H9 (cell line): ENCODE measurements around the gene PSPN. TPM values are rescaled to one million over a fixed set of nuclear protein-coding genes. Genes with fewer than 3 reads are reported as not detected.

Source experiments
- DNase-seq: peaks from one replicate; pipeline ENCODE4 v3.0.0-alpha.2; 2017
- H2AFZ ChIP-seq: one replicate; pipeline ENCODE4 v1.6.1; 2013; ENCODE audit warnings: mild to moderate bottlenecking, low read length, control low read depth, moderate library complexity
- H2AK5ac ChIP-seq: 2 replicates; pipeline ENCODE4 v1.6.1; 2013; ENCODE audit warnings: low read length, control low read depth, mixed read lengths; ENCODE audit not compliant: insufficient read length
- H2BK120ac ChIP-seq: one replicate; pipeline ENCODE4 v1.6.1; 2013; ENCODE audit warnings: low read depth, mild to moderate bottlenecking, low read length, control low read depth, inconsistent platforms; ENCODE audit not compliant: poor library complexity, severe bottlenecking
- H2BK12ac ChIP-seq: 2 replicates; pipeline ENCODE4 v1.6.1; 2013; ENCODE audit warnings: low read length, control low read depth, mixed read lengths, low read depth; ENCODE audit not compliant: insufficient read length
- H2BK15ac ChIP-seq: 2 replicates; pipeline ENCODE4 v1.6.1; 2013; ENCODE audit warnings: low read depth, low read length, control low read depth
- H2BK20ac ChIP-seq: one replicate; pipeline ENCODE4 v1.6.1; 2013; ENCODE audit warnings: low read depth, mild to moderate bottlenecking, low read length, control low read depth, inconsistent platforms; ENCODE audit not compliant: poor library complexity, severe bottlenecking
- H2BK5ac ChIP-seq: 2 replicates; pipeline ENCODE4 v1.6.1; 2013; ENCODE audit warnings: low read length, control low read depth, mixed read lengths; ENCODE audit not compliant: insufficient read length
- H3K14ac ChIP-seq: 2 replicates; pipeline ENCODE4 v1.6.1; 2013; ENCODE audit warnings: low read length, control low read depth; ENCODE audit not compliant: insufficient read depth
- H3K18ac ChIP-seq: 2 replicates; pipeline ENCODE4 v1.6.1; 2013; ENCODE audit warnings: low read depth, mild to moderate bottlenecking, mixed read lengths, low read length, control low read depth; ENCODE audit not compliant: insufficient read length
- H3K23ac ChIP-seq: 2 replicates; pipeline ENCODE4 v1.6.1; 2013; ENCODE audit warnings: low read length, control low read depth, mixed read lengths, low read depth; ENCODE audit not compliant: insufficient read length
- H3K23me2 ChIP-seq: 2 replicates; pipeline ENCODE4 v1.6.1; 2013; ENCODE audit warnings: low read depth, mild to moderate bottlenecking, mixed read lengths, low read length, control low read depth; ENCODE audit not compliant: insufficient read length, poor library complexity, severe bottlenecking
- H3K27ac ChIP-seq: 2 replicates; pipeline ENCODE4 v1.5.1; 2013; ENCODE audit warnings: low read length, control low read depth, mixed read lengths, low read depth; ENCODE audit not compliant: insufficient read length
- H3K27me3 ChIP-seq: 2 replicates; pipeline ENCODE4 v1.6.1; 2013; ENCODE audit warnings: low read length, control low read depth, inconsistent platforms; ENCODE audit not compliant: insufficient read depth
- H3K4ac ChIP-seq: 2 replicates; pipeline ENCODE4 v1.6.1; 2013; ENCODE audit warnings: low read depth, mild to moderate bottlenecking, control low read depth, inconsistent platforms, low read length, moderate library complexity
- H3K4me1 ChIP-seq: 2 replicates; pipeline ENCODE4 v1.6.1; 2013; ENCODE audit warnings: low read length, control low read depth, inconsistent platforms; ENCODE audit not compliant: insufficient read depth
- H3K4me2 ChIP-seq: 2 replicates; pipeline ENCODE4 v1.6.1; 2013; ENCODE audit warnings: low read length, control low read depth, mixed read lengths; ENCODE audit not compliant: insufficient read length, insufficient read depth
- H3K56ac ChIP-seq: 2 replicates; pipeline ENCODE4 v1.6.1; 2013; ENCODE audit warnings: low read depth, mild to moderate bottlenecking, mixed read lengths, low read length, control low read depth; ENCODE audit not compliant: insufficient read length
- H3K79me1 ChIP-seq: 2 replicates; pipeline ENCODE4 v1.6.1; 2013; ENCODE audit warnings: low read depth, mild to moderate bottlenecking, moderate library complexity, low read length, control low read depth, inconsistent platforms; ENCODE audit not compliant: insufficient read depth, poor library complexity, severe bottlenecking
- H3K79me2 ChIP-seq: 2 replicates; pipeline ENCODE4 v1.6.1; 2013; ENCODE audit warnings: low read length, control low read depth, inconsistent platforms; ENCODE audit not compliant: insufficient read depth
- H3K9ac ChIP-seq: 2 replicates; pipeline ENCODE4 v1.6.1; 2013; ENCODE audit warnings: low read length, control low read depth, mixed read lengths; ENCODE audit not compliant: insufficient read length; ENCODE audit errors: extremely low read depth
- H3K9me3 ChIP-seq: one replicate; pipeline ENCODE4 v1.6.1; 2013; ENCODE audit warnings: low read depth, low read length, inconsistent platforms; ENCODE audit not compliant: control insufficient read depth
- H3T11ph ChIP-seq: one replicate; pipeline ENCODE4 v1.6.1; 2013; ENCODE audit warnings: mild to moderate bottlenecking, low read length, control low read depth, inconsistent platforms
- H4K20me1 ChIP-seq: one replicate; pipeline ENCODE4 v1.6.1; 2013; ENCODE audit not compliant: control insufficient read depth, insufficient read length, insufficient read depth
- H4K5ac ChIP-seq: 2 replicates; pipeline ENCODE4 v1.6.1; 2013; ENCODE audit warnings: low read depth, mild to moderate bottlenecking, mixed read lengths, low read length, control low read depth; ENCODE audit not compliant: insufficient read length
- H4K8ac ChIP-seq: replicated peaks from 2 replicates; pipeline ENCODE4 v1.6.1; 2013; ENCODE audit warnings: low read length, control low read depth, mixed read lengths, low read depth; ENCODE audit not compliant: insufficient read length
- H4K91ac ChIP-seq: 2 replicates; pipeline ENCODE4 v1.6.1; 2013; ENCODE audit warnings: low read depth, mild to moderate bottlenecking, moderate library complexity, mixed read lengths, low read length, control low read depth; ENCODE audit not compliant: insufficient read length
- H3K27ac Mint-ChIP-seq, 3 experiments: 2 replicates in 2 of 3; 3 replicates in 1 of 3; pipeline ENCODE4 v1.8.0; 2020 to 2021; ENCODE audit warnings: mixed read lengths in 3 of 3, mild to moderate bottlenecking in 1 of 3, moderate library complexity in 1 of 3
- H3K27me3 Mint-ChIP-seq: 2 replicates; pipeline ENCODE4 v1.8.0; 2021; ENCODE audit warnings: low read depth, mild to moderate bottlenecking, moderate library complexity, mixed read lengths
- H3K36me3 Mint-ChIP-seq, 3 experiments: 2 replicates in 2 of 3; 3 replicates in 1 of 3; pipeline ENCODE4 v1.8.0; 2020 to 2021; ENCODE audit warnings: low read depth in 3 of 3, mixed read lengths in 3 of 3; ENCODE audit not compliant: insufficient read depth in 1 of 3
- H3K4me1 Mint-ChIP-seq, 2 experiments: 2 replicates each; pipeline ENCODE4 v1.8.0; 2020; ENCODE audit warnings: mixed read lengths in 2 of 2
- H3K4me3 Mint-ChIP-seq, 2 experiments: 2 replicates in 1 of 2; 3 replicates in 1 of 2; pipeline ENCODE4 v1.8.0; 2020 to 2021; ENCODE audit warnings: mild to moderate bottlenecking in 2 of 2, mixed read lengths in 2 of 2, moderate library complexity in 1 of 2
- H3K9me3 Mint-ChIP-seq, 2 experiments: 2 replicates in 1 of 2; 3 replicates in 1 of 2; pipeline ENCODE4 v1.8.0; 2020; ENCODE audit warnings: mild to moderate bottlenecking in 2 of 2, mixed read lengths in 2 of 2, moderate library complexity in 1 of 2
- WGBS: extraction: QIAGEN DNeasy Blood & Tissue Kit; methylation state at CpG from one replicate; pipeline ENCODE4 v1.1.7; 2013; ENCODE audit warnings: missing lambda C conversion rate, low lambda C conversion rate, mixed read lengths; ENCODE audit not compliant: insufficient read length; ENCODE audit errors: extremely low coverage; 5-methylcytosine and 5-hydroxymethylcytosine counted together
- total RNA-seq: library from RNA; stranded (reverse); gene quantifications from 2 replicates; pipeline ENCODE4 v1.2.1, GENCODE V29; 2021
- TF ChIP-seq, protein P1 (sequence below): fragments of 200-600 bp; sonication (generic); conservative IDR thresholded peaks from 3 replicates; pipeline ENCODE4 v1.8.0; 2021; ENCODE audit warnings: antibody characterized with exemption, mild to moderate bottlenecking

The PSPN gene
- total RNA-seq, 1 experiment from 2014 or later, result 2.1 TPM

DNA sequence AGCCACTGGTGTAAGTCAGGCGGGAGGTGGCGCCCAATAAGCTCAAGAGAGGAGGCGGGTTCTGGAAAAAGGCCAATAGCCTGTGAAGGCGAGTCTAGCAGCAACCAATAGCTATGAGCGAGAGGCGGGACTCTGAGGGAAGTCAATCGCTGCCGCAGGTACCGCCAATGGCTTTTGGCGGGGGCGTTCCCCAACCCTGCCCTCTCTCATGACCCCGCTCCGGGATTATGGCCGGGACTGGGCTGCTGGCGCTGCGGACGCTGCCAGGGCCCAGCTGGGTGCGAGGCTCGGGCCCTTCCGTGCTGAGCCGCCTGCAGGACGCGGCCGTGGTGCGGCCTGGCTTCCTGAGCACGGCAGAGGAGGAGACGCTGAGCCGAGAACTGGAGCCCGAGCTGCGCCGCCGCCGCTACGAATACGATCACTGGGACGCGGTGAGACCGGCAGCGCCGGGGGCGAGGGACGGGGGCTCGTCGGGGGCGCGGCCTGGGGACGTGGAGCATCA lies 3.1 kb downstream of the PSPN start, which contains the start of gene ALKBH7:
Gene ALKBH7 (plus strand): TSS at position 201 of the 502 bp plus-strand sequence. CDS start 27 bp downstream, at position 228.
- Mint-ChIP-seq H3K27me3 (peaks cover 3% of the 10 kb centered on the region), H3K36me3 (peaks cover 12 to 15% (median 12%) of the 10 kb centered on the region in 3 experiments; a peak in 6 of 7 replicates), H3K9me3 (no peaks in the 10 kb centered on the region), H3K27ac (peak within 1 kb of the TSS; percentile 93 to 98 (median 97)), H3K4me3 (peak within 1 kb of the TSS; percentile 86 to 89), H3K4me1 (peaks cover 9 to 19% of the 10 kb centered on the region in 2 experiments)
- TF ChIP-seq, protein P1, sequence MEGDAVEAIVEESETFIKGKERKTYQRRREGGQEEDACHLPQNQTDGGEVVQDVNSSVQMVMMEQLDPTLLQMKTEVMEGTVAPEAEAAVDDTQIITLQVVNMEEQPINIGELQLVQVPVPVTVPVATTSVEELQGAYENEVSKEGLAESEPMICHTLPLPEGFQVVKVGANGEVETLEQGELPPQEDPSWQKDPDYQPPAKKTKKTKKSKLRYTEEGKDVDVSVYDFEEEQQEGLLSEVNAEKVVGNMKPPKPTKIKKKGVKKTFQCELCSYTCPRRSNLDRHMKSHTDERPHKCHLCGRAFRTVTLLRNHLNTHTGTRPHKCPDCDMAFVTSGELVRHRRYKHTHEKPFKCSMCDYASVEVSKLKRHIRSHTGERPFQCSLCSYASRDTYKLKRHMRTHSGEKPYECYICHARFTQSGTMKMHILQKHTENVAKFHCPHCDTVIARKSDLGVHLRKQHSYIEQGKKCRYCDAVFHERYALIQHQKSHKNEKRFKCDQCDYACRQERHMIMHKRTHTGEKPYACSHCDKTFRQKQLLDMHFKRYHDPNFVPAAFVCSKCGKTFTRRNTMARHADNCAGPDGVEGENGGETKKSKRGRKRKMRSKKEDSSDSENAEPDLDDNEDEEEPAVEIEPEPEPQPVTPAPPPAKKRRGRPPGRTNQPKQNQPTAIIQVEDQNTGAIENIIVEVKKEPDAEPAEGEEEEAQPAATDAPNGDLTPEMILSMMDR, result no peak
- DNase-seq, result peak; percentile 99
- no peaks in the 10 kb centered on the region for H3K4me1 ChIP-seq
- peak within 1 kb of the TSS; percentile 50 for H3K27ac ChIP-seq
- no peak within 1 kb of the TSS for H2BK5ac ChIP-seq
- H3K23ac ChIP-seq, result no peak within 1 kb of the TSS
- H2BK120ac ChIP-seq, result no peak within 1 kb of the TSS
- peak within 1 kb of the TSS; percentile 68 for H3K9ac ChIP-seq
- H2BK20ac ChIP-seq, result no peak within 1 kb of the TSS
- no peak within 1 kb of the TSS for H4K5ac ChIP-seq
- H3K18ac ChIP-seq, result peak within 1 kb of the TSS; percentile 81
- no peak within 1 kb of the TSS for H3T11ph ChIP-seq
- H4K91ac ChIP-seq, result no peak within 1 kb of the TSS
- H2BK12ac ChIP-seq, result no peak within 1 kb of the TSS
- H3K9me3 ChIP-seq, result no peaks in the 10 kb centered on the region
- H3K79me2 ChIP-seq, result no peaks in the 10 kb centered on the region
- no peak within 1 kb of the TSS for H2BK15ac ChIP-seq
- H3K27me3 ChIP-seq, result no peaks in the 10 kb centered on the region
- WGBS, result no CpG with 5 or more reads among the region's 47 CpGs
- H3K14ac ChIP-seq, result peak within 1 kb of the TSS; percentile 78
- H4K8ac ChIP-seq, result no peak within 1 kb of the TSS
- H3K23me2 ChIP-seq, result no peaks in the 10 kb centered on the region
- H3K4ac ChIP-seq, result no peak within 1 kb of the TSS
- no peak within 1 kb of the TSS for H2AK5ac ChIP-seq
- no peak within 1 kb of the TSS for H3K56ac ChIP-seq
- no peaks in the 10 kb centered on the region for H4K20me1 ChIP-seq
- H3K79me1 ChIP-seq, result no peaks in the 10 kb centered on the region
- H2AFZ ChIP-seq, result peak within 1 kb of the TSS; percentile 71
- peak within 1 kb of the TSS; percentile 41 for H3K4me2 ChIP-seq
